ENCODE results near the gene ACTRT2.

GRCh38 chr1:2974701-2975301 lies 46.5 kb upstream of the ACTRT2 start:
- TF ChIP-seq CTCF (IDR thresholded peaks at IDR 0.05; ENCODE audit: low read length): no peak
- no peak for TF ChIP-seq EZH2 (optimal IDR thresholded peaks at IDR 0.05; ENCODE audit: low read depth, low read length)
- TF ChIP-seq EZH2phosphoT487 (IDR thresholded peaks at IDR 0.05; ENCODE audit: low read length): no peak
